Erythroblast (primary cell): Measurements from ENCODE around the gene RUVBL1.

Source experiments
- DNase-seq, 2 experiments: peaks; one replicate each; lab custom pipeline; 2025; lab: John Stamatoyannopoulos, UW
- GATA1 ChIP-seq: IDR thresholded peaks from 2 replicates; pipeline ENCODE4 v1.6.1; 2011; ENCODE audit warnings: low read depth, mild to moderate bottlenecking, control low read depth, low read length, moderate library complexity
- POLR2A ChIP-seq: IDR thresholded peaks from 2 replicates; pipeline ENCODE4 v1.6.1; 2011; ENCODE audit warnings: mild to moderate bottlenecking, low read length

The RUVBL1 gene

DNA sequence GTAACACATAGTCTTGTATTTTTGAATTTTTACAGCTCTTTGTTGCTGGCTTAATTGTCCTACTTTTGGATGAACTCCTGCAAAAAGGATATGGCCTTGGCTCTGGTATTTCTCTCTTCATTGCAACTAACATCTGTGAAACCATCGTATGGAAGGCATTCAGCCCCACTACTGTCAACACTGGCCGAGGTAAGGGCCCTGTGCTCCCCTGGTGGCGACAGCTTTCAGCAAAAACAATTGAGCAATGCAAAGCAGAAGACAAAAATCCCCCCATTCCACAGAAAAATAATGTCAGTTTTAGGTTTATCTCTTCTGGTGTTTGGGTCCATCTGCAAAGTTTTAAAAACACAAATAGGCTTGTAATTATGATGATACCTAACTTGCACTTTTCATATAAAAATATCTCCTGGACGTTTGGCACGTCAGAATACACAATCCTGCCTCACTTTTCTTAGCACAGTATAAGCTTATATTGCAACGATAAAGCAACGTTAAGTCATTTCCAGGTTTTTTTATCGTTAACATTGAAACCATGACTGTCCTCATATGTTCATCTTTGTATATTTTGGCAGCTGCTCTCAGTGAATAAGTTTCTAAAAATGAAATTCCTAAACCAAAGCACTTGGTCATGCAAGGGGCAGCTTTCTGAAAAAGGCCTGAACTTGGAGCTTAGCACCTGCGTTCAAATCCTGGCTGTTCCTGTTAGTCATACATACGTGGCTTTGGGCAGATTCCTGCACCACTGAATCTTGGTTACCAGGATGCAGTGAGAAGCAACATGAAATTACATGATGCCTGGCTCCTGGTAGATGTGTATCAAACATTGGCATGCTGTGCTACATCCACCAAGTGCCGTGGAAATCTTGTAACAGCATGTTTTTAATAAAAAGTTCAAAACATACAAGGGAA, 62.9 kb downstream of the RUVBL1 start:
- no peak for TF ChIP-seq POLR2A
- no peak for TF ChIP-seq GATA1
- DNase-seq = no peak

DNA sequence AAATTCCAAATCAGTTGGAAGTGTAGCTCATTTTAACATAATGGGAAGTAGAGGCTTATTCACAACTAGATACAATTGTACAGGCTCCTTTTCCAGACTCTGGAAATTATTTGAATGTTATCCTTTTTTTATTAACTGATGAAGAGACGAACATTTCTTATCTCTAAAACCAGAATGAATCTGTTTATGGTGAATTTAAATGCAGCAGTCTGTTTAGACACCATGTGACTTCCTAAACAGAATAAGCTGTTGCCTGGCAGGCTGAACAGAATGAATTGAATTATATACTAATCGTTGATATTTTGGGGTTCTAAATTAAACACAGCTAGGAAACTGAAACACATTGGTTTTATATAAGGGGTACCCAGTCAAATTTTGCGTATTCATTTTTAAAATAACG, 67.4 kb downstream of the RUVBL1 start:
- DNase-seq = peak in 1 of 2 experiments; percentile 25
- TF ChIP-seq POLR2A = no peak
- no peak for TF ChIP-seq GATA1

DNA sequence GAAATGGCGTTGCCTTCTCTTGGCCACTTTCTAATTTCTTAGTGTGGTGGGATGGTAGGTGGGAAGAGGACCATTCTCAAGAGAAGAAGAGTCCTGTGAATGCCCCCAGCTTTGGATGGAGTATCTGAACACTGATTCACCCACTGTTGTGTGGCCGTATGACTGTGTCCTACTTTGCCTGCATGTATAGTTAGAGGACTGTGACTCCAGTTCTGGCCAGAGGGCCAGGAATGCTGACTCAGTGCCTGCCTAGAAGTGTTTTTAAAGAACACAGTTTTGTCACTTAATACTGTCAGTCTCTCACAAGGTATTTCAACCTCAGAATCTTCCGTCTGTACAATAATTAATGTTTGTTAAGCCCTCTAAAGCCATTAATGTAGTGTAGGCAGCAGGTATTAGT, 69.2 kb downstream of the RUVBL1 start:
- DNase-seq = peak; percentile 33 to 62
- no peak for TF ChIP-seq GATA1
- TF ChIP-seq POLR2A = no peak

DNA sequence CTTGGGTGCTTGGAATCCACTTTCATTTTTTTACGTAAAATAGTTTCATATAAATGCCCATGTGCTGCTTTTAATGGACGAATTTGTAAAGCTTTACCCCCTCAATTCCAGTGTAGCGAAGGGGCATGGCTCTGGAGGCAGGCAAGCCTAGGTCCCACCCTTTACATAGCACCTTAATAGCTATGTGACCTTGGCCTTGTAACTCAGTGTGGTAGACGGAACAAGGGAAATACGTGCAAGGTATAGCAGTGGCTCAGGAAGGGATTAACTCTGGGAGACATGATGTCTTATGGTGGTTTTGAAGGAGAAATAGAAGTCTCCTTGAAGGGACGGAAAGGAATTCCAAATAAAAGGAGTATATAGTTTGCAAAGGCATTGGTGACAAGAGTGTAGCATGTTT, 70.0 kb downstream of the RUVBL1 start:
- TF ChIP-seq POLR2A = no peak
- no peak for TF ChIP-seq GATA1

DNA sequence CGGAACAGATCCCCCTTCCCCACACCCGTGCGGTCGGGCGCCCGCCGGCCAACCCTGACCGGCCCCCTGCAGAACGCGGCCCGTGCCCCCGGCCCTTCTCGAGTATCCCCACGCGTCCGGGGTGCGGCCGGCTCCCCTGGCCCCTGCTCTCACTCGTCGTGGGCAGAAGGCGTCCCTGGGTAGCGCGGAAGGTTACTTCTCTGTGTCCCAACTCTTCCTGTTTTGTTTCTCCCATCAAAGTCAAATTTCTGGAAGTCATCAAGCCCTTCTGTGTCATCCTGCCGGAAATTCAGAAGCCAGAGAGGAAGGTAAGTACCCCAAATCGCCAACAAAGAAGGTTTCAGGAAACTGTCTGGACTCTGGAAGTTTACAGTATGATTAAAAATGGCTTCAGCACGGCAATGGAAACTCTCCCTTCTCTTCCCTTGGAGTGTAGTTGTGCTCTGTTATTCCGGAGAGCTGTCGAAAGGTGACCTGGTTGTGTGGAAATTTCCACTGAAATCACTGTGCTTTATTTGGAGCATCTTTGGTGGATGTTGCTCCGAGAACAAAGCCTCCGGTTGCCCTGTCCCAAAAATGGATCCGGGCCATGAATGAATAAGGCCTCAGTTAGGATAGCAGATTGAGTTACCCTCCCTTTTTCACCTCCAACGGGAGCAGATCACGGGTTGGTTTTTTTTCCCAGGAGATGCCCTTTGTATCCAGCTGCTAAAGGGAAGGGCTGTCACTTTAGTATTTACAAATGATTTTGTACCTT, 70.8 kb downstream of the RUVBL1 start:
- peak; percentile 41 to 64 for DNase-seq
- TF ChIP-seq POLR2A (no peak), GATA1 (no peak)

More for the DNA sequence above, 70.0 kb downstream of the RUVBL1 start:
- DNase-seq = no peak

DNA sequence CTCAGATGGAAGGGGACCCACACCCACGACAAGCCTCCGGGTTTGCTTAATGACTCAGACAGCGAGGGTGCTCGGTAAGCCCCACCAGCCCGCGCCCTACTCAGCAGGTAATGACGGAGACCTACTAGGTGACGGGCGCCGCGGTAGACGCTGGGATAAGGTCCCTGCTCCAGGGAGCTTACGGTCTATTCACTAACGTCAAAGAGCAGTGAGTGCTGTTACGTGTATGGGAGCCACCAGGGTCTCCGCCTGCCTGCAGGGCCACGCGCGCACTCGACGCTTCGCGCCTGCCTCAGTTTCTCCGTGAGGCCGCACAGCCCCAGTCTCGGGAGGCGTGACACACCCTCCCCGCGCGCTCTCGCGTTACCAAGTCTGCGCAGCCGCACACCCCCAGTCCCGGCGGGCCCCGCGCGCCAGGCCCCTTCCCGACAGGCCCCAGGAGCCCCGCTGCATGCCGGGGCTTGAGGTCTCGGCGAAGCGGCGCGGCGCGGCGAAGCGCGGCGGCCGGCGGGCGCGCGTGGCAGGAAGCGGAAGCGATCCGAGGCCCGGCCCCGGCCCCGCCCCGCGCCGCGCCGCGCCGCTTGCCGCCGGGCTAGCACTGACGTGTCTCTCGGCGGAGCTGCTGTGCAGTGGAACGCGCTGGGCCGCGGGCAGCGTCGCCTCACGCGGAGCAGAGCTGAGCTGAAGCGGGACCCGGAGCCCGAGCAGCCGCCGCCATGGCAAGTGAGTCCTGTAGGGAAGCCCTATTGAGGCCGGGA, 71.6 kb downstream of the RUVBL1 start, which contains the start of gene SEC61A1:
SEC61A1 (plus strand) TSS at position 601 of the 758 bp plus-strand sequence; CDS start at position 717, 116 bp downstream.
- TF ChIP-seq GATA1 (no peak), POLR2A (peak; percentile 87)
- DNase-seq = peak; percentile 95 to 97

DNA sequence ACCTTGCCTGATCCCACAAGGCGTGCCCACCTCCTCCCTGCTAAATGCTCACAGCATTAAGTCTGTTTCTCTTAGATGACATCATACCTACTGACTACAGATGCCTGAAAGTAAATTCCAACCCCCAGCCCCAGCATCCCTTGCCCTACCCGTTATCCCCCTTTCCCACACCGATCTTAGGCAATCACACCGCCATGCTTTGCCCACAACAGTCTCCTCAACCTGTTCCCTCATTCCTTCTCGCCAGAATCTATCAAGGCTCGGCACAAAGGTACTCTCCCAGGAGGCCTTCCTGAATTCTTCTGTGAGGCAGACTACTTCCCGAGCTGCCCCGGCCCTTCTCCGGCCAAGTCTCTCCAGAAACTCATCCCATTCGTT, 72.2 kb downstream of the RUVBL1 start:
- TF ChIP-seq GATA1 = no peak
- no peak for TF ChIP-seq POLR2A
- DNase-seq = peak in 1 of 2 experiments; percentile 62

DNA sequence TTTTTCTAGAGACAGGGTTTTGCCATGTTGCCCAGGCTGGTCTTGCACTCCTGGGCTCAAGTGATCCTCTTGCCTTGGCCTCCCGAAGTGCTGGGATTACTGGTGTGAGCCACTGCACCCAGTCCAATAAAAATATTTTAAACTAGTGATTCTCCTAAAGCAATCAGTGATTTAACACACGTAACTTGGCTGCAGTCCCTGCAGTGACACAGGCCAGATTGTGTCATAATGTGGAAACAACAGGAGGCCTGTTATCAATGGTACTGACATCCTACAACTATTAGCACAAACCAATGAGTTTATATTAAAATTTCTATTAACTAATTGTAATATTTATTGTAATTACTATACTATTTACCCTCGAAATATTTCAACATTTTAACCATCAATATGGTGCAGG, 73.0 kb downstream of the RUVBL1 start:
- peak in 1 of 2 experiments; percentile 24 for DNase-seq
- no peak for TF ChIP-seq POLR2A
- TF ChIP-seq GATA1 = no peak

DNA sequence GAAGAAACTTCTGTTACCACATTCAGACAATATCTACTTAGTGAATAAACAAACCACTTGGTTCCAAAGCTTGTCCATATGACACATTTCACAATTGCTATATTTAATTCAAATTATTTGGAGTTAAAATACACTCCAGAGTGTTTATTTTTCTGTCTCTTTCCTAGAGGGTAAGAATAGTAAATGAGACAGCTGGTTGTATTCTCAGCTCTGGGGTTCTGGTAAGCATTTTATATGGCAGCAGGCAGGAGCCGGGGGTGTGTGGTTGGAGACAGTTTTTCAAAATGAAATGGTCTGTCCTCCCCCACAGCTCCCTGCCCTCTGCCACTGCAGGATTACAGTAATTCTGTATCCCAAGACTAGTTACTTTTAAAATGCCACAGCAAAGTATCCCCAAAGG, 82.3 kb downstream of the RUVBL1 start:
- TF ChIP-seq GATA1 (no peak), POLR2A (no peak)
- DNase-seq = no peak

DNA sequence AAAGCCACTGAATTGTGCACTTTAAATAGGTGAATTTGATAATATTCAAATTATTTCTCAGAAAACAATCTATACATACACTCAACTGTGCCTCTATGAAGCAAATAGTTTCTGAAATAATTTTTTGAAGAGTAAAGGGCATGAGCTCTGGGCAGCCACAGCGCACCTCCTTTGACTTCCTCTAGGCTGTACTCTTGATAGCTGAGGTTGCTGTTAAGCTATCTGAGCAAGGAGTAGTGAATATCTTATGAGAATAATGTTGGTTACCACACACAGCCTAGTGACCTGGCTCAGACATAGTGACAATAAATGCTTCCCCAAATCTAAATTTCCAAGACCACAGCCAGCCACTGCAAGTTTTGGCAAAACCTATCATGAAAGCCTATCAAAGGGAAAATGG, 83.0 kb downstream of the RUVBL1 start:
- no peak for TF ChIP-seq GATA1
- no peak for TF ChIP-seq POLR2A
- DNase-seq = no peak

DNA sequence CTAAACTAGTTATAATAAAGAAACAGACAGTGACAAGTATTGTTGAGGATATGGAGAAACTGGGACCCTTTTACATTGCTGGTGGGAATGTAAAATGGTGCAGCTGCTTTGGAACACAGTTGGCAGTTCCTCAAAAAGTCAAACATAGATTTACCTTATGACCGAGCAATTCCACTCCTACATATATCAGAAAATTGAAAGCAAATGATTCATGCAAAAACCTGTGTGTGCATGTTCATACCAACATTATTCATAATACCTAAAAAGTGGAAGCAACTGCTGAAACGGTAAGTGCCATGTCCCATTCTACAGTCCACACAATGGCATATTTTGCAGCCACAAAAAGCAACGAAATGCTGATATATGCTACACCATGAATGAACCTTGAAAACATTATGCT, 83.6 kb downstream of the RUVBL1 start:
- TF ChIP-seq POLR2A (no peak), GATA1 (no peak)
- DNase-seq = no peak

DNA sequence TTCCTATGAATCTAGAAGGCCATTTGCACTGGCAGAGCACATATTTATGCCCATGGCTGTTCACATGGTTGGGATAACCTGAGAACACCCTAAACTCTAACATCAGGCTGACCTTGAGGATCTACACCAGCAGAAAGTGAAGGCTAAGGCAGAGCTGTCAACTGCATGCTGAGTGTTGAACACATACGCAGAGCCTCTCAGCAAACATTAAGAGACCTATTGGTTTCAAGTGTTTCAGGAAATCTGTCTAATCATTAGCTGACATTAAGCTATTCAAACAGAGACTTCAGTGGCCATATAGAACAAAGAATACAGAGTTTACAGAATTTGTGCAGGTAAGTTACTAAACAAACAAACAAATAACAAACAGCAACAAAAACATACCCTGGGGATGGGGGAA, 87.5 kb downstream of the RUVBL1 start:
- DNase-seq = no peak
- no peak for TF ChIP-seq GATA1
- TF ChIP-seq POLR2A = no peak

DNA sequence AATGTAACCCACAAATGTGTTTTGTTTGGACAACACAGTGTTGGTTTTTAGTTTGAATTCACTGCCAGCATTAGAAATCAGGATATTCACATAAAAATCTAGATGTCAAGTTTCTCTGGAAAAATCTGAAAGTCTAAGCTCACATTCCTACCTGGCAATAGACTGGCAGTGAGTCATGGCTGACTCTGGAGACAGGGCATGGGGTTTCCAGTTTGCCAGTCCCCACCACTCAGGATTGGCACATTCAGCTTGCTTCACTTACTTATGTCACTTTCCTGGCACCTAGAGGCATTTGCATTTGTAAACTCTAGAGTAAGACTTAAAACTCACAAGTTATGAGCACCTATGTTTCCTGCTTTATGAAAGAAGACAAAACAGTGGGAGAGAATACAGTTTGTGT, 90.5 kb downstream of the RUVBL1 start:
- no peak for TF ChIP-seq GATA1
- TF ChIP-seq POLR2A = no peak
- DNase-seq = no peak
